Caco-2 (cell line): ENCODE results near the gene ZMYND8. TPM values are rescaled to one million over a fixed set of nuclear protein-coding genes. Genes with fewer than 3 reads are reported as not detected.
"Not testable (repeated sequence)": the region's sequence is repeated elsewhere in the genome, so short reads cannot be mapped to it uniquely, and the experiment has no call there.

Experiments used
- BruUV-seq: library from RNA; stranded (reverse); fragments of 400-500 nt; replicated peaks from 2 replicates; lab custom pipeline; 2021; lab: Mats Ljungman, UMichigan
- CTCF ChIA-PET: fragments of 300-600 bp; sonication (Branson Sonifier 250); formaldehyde crosslinking; loops from one replicate; lab custom pipeline; 2022; ENCODE audit warnings: antibody characterized with exemption; lab: Charles Lee
- POLR2A ChIA-PET: fragments of 300-600 bp; sonication (Branson Sonifier 250); formaldehyde crosslinking; loops from one replicate; lab custom pipeline; 2022; ENCODE audit warnings: antibody characterized with exemption; lab: Charles Lee
- DNase-seq, 2 experiments: peaks; one replicate each; pipeline versions ENCODE4 v3.0.0 to v3.0.0-alpha.2; 2020 to 2022
- H3K27me3 ChIP-seq: replicated peaks from 2 replicates; pipeline ENCODE4 v1.6.0; 2011; ENCODE audit warnings: low read length; ENCODE audit not compliant: control insufficient read depth, insufficient read depth
- H3K36me3 ChIP-seq: 2 replicates; pipeline ENCODE4 v1.5.1; 2011; ENCODE audit warnings: low read length; ENCODE audit not compliant: control insufficient read depth, insufficient read depth
- H3K4me1 ChIP-seq: fragments of 250-450 bp; sonication (Bioruptor Pico); 2 replicates; pipeline ENCODE4 v1.5.1; 2020; ENCODE audit warnings: mild to moderate bottlenecking
- H3K4me3 ChIP-seq: 2 replicates; pipeline ENCODE4 v1.5.1; 2011; ENCODE audit warnings: low read depth, mild to moderate bottlenecking, control low read depth, low read length
- H3K9me3 ChIP-seq: fragments of 250-450 bp; sonication (Bioruptor Pico); 2 replicates; pipeline ENCODE4 v1.5.1; 2020; ENCODE audit warnings: mild to moderate bottlenecking, moderate library complexity
- H3K27ac Mint-ChIP-seq: one replicate; pipeline ENCODE4 v1.8.0; 2022; ENCODE audit warnings: mixed read lengths; ENCODE audit not compliant: unreplicated experiment
- H3K27me3 Mint-ChIP-seq: one replicate; pipeline ENCODE4 v1.8.0; 2022; ENCODE audit warnings: mixed read lengths; ENCODE audit not compliant: insufficient read depth, unreplicated experiment
- H3K36me3 Mint-ChIP-seq: one replicate; pipeline ENCODE4 v1.8.0; 2022; ENCODE audit warnings: mild to moderate bottlenecking, mixed read lengths; ENCODE audit not compliant: insufficient read depth, unreplicated experiment
- H3K4me1 Mint-ChIP-seq: one replicate; pipeline ENCODE4 v1.8.0; 2022; ENCODE audit warnings: low read depth, mixed read lengths; ENCODE audit not compliant: unreplicated experiment
- H3K4me3 Mint-ChIP-seq: one replicate; pipeline ENCODE4 v1.8.0; 2022; ENCODE audit warnings: mild to moderate bottlenecking, moderate library complexity, mixed read lengths; ENCODE audit not compliant: unreplicated experiment
- H3K9me3 Mint-ChIP-seq: one replicate; pipeline ENCODE4 v1.8.0; 2022; ENCODE audit warnings: mixed read lengths; ENCODE audit not compliant: unreplicated experiment
- intact Hi-C: fragments of 100-400 bp; cut with micrococcal nuclease; formaldehyde crosslinking; loops from one replicate; pipeline ENCODE4 v1.10.0; 2022; ENCODE audit not compliant: unreplicated experiment
- total RNA-seq: library from RNA; stranded (reverse); gene quantifications from 2 replicates; pipeline ENCODE4 v1.2.3, GENCODE V29; 2022
- TF ChIP-seq, protein P1 (sequence below), 2 experiments: fragments of 200-600 bp in 1 of 2; IDR thresholded peaks; 1 replicate in 1 of 2; 2 replicates in 1 of 2; pipeline versions ENCODE4 v1.5.1 to v1.8.0; 2011 to 2022; ENCODE audit warnings: antibody characterized with exemption in 1 of 2, control low read depth in 1 of 2, inconsistent platforms in 1 of 2, low read depth in 1 of 2, low read length in 1 of 2, mild to moderate bottlenecking in 1 of 2, moderate library complexity in 1 of 2; ENCODE audit not compliant: insufficient read depth in 1 of 2, severe bottlenecking in 1 of 2, unreplicated experiment in 1 of 2

Gene ZMYND8
- total RNA-seq, 1 experiment from 2014 or later: 194 TPM

GRCh38 chr20:47248448-47248966 is 108.0 kb downstream of the ZMYND8 start:
- DNase-seq: no peak
- CTCF ChIA-PET: no interaction called here
- POLR2A ChIA-PET: no interaction called here
- no peak overlapping the region for H3K4me3 ChIP-seq
- peaks cover 32% of the 10 kb centered on the region for H3K36me3 ChIP-seq
- H3K4me1 ChIP-seq: no peaks in the 10 kb centered on the region
- Mint-ChIP-seq H3K9me3 (no peaks in the 10 kb centered on the region), H3K4me1 (no peaks in the 10 kb centered on the region), H3K27ac (no peak overlapping the region), H3K27me3 (no peaks in the 10 kb centered on the region), H3K4me3 (no peak overlapping the region), H3K36me3 (peaks cover 100% of the 10 kb centered on the region)
- no peaks in the 10 kb centered on the region for H3K27me3 ChIP-seq
- intact Hi-C loops: no loop called here
- TF ChIP-seq, protein P1, sequence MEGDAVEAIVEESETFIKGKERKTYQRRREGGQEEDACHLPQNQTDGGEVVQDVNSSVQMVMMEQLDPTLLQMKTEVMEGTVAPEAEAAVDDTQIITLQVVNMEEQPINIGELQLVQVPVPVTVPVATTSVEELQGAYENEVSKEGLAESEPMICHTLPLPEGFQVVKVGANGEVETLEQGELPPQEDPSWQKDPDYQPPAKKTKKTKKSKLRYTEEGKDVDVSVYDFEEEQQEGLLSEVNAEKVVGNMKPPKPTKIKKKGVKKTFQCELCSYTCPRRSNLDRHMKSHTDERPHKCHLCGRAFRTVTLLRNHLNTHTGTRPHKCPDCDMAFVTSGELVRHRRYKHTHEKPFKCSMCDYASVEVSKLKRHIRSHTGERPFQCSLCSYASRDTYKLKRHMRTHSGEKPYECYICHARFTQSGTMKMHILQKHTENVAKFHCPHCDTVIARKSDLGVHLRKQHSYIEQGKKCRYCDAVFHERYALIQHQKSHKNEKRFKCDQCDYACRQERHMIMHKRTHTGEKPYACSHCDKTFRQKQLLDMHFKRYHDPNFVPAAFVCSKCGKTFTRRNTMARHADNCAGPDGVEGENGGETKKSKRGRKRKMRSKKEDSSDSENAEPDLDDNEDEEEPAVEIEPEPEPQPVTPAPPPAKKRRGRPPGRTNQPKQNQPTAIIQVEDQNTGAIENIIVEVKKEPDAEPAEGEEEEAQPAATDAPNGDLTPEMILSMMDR (IDR thresholded peaks at IDR 0.05; ENCODE audit: insufficient read depth in 1 of 2, low read depth in 1 of 2, low read length in 1 of 2, severe bottlenecking in 1 of 2, unreplicated experiment in 1 of 2): no peak
- BruUV-seq: no TSS peak
- H3K9me3 ChIP-seq: no peaks in the 10 kb centered on the region

DNA sequence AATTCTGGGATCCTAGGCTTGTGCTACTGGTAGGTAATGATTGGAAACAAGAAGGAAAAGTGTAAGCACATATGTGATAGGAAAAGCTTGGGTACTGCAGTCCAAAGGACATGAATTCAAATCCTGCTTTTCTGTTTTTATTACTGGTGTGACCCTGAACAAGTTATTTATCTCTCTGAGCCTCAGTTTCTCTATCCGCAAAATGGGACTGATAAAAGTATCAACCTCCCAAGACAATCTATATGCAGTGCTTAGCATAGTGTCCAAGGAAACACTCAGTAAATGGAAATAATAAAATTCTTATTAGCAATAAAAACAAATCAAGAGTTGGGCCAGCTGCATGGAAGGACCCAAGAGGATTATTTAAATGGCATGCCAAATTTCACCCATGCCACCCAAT is 108.5 kb downstream of the ZMYND8 start:
- ChIA-PET CTCF (no interaction called here), POLR2A (no interaction called here)
- H3K9me3 ChIP-seq: no peaks in the 10 kb centered on the region
- Mint-ChIP-seq H3K36me3 (peaks cover 100% of the 10 kb centered on the region), H3K4me1 (no peaks in the 10 kb centered on the region), H3K27ac (no peak overlapping the region), H3K9me3 (no peaks in the 10 kb centered on the region), H3K4me3 (no peak overlapping the region), H3K27me3 (no peaks in the 10 kb centered on the region)
- no peaks in the 10 kb centered on the region for H3K27me3 ChIP-seq
- H3K36me3 ChIP-seq: peaks cover 32% of the 10 kb centered on the region
- no TSS peak for BruUV-seq
- TF ChIP-seq, protein P1 (IDR thresholded peaks at IDR 0.05; ENCODE audit: insufficient read depth in 1 of 2, low read depth in 1 of 2, low read length in 1 of 2, severe bottlenecking in 1 of 2, unreplicated experiment in 1 of 2): no peak
- intact Hi-C loops: no loop called here
- H3K4me1 ChIP-seq: no peaks in the 10 kb centered on the region
- DNase-seq: no peak
- no peak overlapping the region for H3K4me3 ChIP-seq

GRCh38 chr20:47246061-47246777 is 110.3 kb downstream of the ZMYND8 start:
- Histone ChIP-seq H3K4me3 (no peak overlapping the region), H3K27me3 (no peaks in the 10 kb centered on the region), H3K36me3 (peaks cover 35% of the 10 kb centered on the region), H3K9me3 (no peaks in the 10 kb centered on the region), H3K4me1 (no peaks in the 10 kb centered on the region)
- H3K27me3 Mint-ChIP-seq: no peaks in the 10 kb centered on the region
- no peaks in the 10 kb centered on the region for H3K9me3 Mint-ChIP-seq
- H3K4me3 Mint-ChIP-seq: no peak overlapping the region
- TF ChIP-seq, protein P1 (IDR thresholded peaks at IDR 0.05; ENCODE audit: insufficient read depth in 1 of 2, low read depth in 1 of 2, low read length in 1 of 2, severe bottlenecking in 1 of 2, unreplicated experiment in 1 of 2): no peak
- POLR2A ChIA-PET: no interaction called here
- H3K4me1 Mint-ChIP-seq: no peaks in the 10 kb centered on the region
- CTCF ChIA-PET: interaction anchor here (1.7 kb wide), 1 partner anchor 138 kb away, joined by 7 read pairs; no protein-coding TSS in a partner anchor
- no peak for DNase-seq
- peak overlapping the region; percentile 58 for H3K27ac Mint-ChIP-seq
- intact Hi-C loops: no loop called here
- BruUV-seq: TSS peak; percentile 12
- peaks cover 100% of the 10 kb centered on the region for H3K36me3 Mint-ChIP-seq

- H3K27ac Mint-ChIP-seq, H3K4me3 Mint-ChIP-seq, H3K9me3 ChIP-seq, DNase-seq, H3K27me3 ChIP-seq, intact Hi-C loops, H3K4me3 ChIP-seq, H3K4me1 Mint-ChIP-seq, POLR2A ChIA-PET, H3K27me3 Mint-ChIP-seq, H3K4me1 ChIP-seq, BruUV-seq, H3K9me3 Mint-ChIP-seq: not testable (repeated sequence)
- CTCF ChIA-PET: interaction anchor here (1.7 kb wide), 1 partner anchor 139 kb away, joined by 7 read pairs; no protein-coding TSS in a partner anchor
- H3K36me3 ChIP-seq: peaks cover 33% of the 10 kb centered on the region
- peaks cover 100% of the 10 kb centered on the region for H3K36me3 Mint-ChIP-seq
Observed at GRCh38 chr20:47245166-47245565, 111.3 kb downstream of the ZMYND8 start.
